Kidney tubule cell (primary cell): ENCODE data around the gene OPN1SW.

Experiments used
- DNase-seq: peaks from one replicate; pipeline ENCODE4 v3.0.0-alpha.2; 2018; ENCODE audit warnings: low spot score

OPN1SW gene

GRCh38 chr7:128793181-128793547 lies 17.6 kb upstream of the OPN1SW start:
- no peak for DNase-seq

GRCh38 chr7:128792471-128793180 lies 17.0 kb upstream of the OPN1SW start:
- no peak for DNase-seq

GRCh38 chr7:128791972-128792327 lies 16.4 kb upstream of the OPN1SW start:
- no peak for DNase-seq

- DNase-seq = peak; percentile 67
Measured at GRCh38 chr7:128791121-128791971, 15.8 kb upstream of the OPN1SW start, which contains the start of gene CCDC136. Gene CCDC136, plus strand, starts transcription at chr7:128791968. Its CDS starts 444 bp downstream, at chr7:128792412.

- no peak for DNase-seq
Measured at GRCh38 chr7:128790315-128791041, 14.9 kb upstream of the OPN1SW start.

GRCh38 chr7:128788446-128789412 lies 13.1 kb upstream of the OPN1SW start:
- no peak for DNase-seq

GRCh38 chr7:128785738-128786137 lies 10.1 kb upstream of the OPN1SW start:
- DNase-seq = no peak

- DNase-seq = peak; percentile 76
Measured at GRCh38 chr7:128783143-128783861, 7.7 kb upstream of the OPN1SW start.

- no peak for DNase-seq
Measured at GRCh38 chr7:128781851-128782250, 6.3 kb upstream of the OPN1SW start.

GRCh38 chr7:128781126-128781525 lies 5.5 kb upstream of the OPN1SW start:
- DNase-seq = no peak

- no peak for DNase-seq
Measured at GRCh38 chr7:128778946-128779345, 3.4 kb upstream of the OPN1SW start.

- DNase-seq = no peak
Measured at GRCh38 chr7:128777156-128778123, 1.8 kb upstream of the OPN1SW start.

- DNase-seq = no peak
Measured at GRCh38 chr7:128774921-128775320, 673 bp downstream of the OPN1SW start.

GRCh38 chr7:128774029-128774689 lies 1.4 kb downstream of the OPN1SW start:
- no peak for DNase-seq

- no peak for DNase-seq
Measured at GRCh38 chr7:128773604-128774003, 2.0 kb downstream of the OPN1SW start.

- no peak for DNase-seq
Measured at GRCh38 chr7:128770233-128770632, 5.4 kb downstream of the OPN1SW start.

GRCh38 chr7:128767475-128768110 lies 8.0 kb downstream of the OPN1SW start:
- no peak for DNase-seq

- DNase-seq = peak; percentile 77
Measured at GRCh38 chr7:128763541-128763940, 12.1 kb downstream of the OPN1SW start.

- DNase-seq = no peak
Measured at GRCh38 chr7:128759242-128759641, 16.4 kb downstream of the OPN1SW start.
